ENCODE results near the gene LRRTM3. TPM values are rescaled to one million over a fixed set of nuclear protein-coding genes. Genes with fewer than 3 reads are reported as not detected.

LRRTM3 gene
- total RNA-seq, 4 donors from 2014 or later = not detected

GRCh38 chr10:67140641-67141040 is 214.8 kb downstream of the LRRTM3 start:
- intact Hi-C loops (cut with DNase I) = no loop called here
- Histone ChIP-seq H3K9me3 (no peaks in the 10 kb centered on the region), H3K36me3 (no peaks in the 10 kb centered on the region), H3K27me3 (no peaks in the 10 kb centered on the region), H3K27ac (no peak overlapping the region), H3K4me1 (no peaks in the 10 kb centered on the region), H3K4me3 (replicated peaks in 1 of 3) (no peak overlapping the region)
- no peak for DNase-seq
- TF ChIP-seq POLR2A (IDR thresholded peaks at IDR 0.05) = no peak
- TF ChIP-seq, protein P1, sequence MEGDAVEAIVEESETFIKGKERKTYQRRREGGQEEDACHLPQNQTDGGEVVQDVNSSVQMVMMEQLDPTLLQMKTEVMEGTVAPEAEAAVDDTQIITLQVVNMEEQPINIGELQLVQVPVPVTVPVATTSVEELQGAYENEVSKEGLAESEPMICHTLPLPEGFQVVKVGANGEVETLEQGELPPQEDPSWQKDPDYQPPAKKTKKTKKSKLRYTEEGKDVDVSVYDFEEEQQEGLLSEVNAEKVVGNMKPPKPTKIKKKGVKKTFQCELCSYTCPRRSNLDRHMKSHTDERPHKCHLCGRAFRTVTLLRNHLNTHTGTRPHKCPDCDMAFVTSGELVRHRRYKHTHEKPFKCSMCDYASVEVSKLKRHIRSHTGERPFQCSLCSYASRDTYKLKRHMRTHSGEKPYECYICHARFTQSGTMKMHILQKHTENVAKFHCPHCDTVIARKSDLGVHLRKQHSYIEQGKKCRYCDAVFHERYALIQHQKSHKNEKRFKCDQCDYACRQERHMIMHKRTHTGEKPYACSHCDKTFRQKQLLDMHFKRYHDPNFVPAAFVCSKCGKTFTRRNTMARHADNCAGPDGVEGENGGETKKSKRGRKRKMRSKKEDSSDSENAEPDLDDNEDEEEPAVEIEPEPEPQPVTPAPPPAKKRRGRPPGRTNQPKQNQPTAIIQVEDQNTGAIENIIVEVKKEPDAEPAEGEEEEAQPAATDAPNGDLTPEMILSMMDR (IDR thresholded peaks at IDR 0.05) = no peak
- WGBS, 2 donors = 22 to 29% methylated on average over 2 of the region's 2 CpGs

- intact Hi-C loops (cut with DNase I) = no loop called here
- TF ChIP-seq, protein P1 (IDR thresholded peaks at IDR 0.05) = no peak
- TF ChIP-seq POLR2A (IDR thresholded peaks at IDR 0.05) = no peak
- no peak for DNase-seq
- Histone ChIP-seq H3K27ac (no peak overlapping the region), H3K4me1 (no peaks in the 10 kb centered on the region), H3K36me3 (no peaks in the 10 kb centered on the region), H3K9me3 (no peaks in the 10 kb centered on the region), H3K27me3 (no peaks in the 10 kb centered on the region), H3K4me3 (replicated peaks in 1 of 3) (no peak overlapping the region)
- 73 to 75% methylated on average over 6 of the region's 6 CpGs for WGBS, 2 donors
Observed at GRCh38 chr10:67141300-67141699, 215.5 kb downstream of the LRRTM3 start.

DNA sequence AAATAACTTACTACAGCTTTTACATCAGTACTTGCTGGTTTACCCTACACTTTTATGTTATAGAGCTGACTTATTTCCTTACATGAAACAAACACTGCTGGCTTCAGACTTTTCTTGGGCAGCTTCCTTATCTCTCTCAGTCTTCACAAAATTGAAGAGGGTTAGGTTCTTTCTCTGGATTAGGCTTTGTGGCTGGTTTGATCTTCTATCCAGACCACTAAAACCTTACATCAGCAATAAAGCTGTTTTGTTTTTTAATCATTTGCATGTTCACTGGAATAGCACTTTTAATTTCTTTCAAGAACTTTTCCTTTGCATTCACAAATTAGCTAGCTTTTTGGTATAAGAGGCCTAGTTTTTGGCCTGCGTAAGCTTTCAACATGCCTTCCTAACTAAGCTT is 218.7 kb downstream of the LRRTM3 start:
- no peak for TF ChIP-seq POLR2A (IDR thresholded peaks at IDR 0.05)
- TF ChIP-seq, protein P1 (IDR thresholded peaks at IDR 0.05) = no peak
- 81 to 96% methylated on average over 1 of the region's 1 CpG for WGBS, 2 donors
- intact Hi-C loops (cut with DNase I) = no loop called here
- Histone ChIP-seq H3K4me3 (replicated peaks in 1 of 3) (no peak overlapping the region), H3K27me3 (no peaks in the 10 kb centered on the region), H3K4me1 (no peaks in the 10 kb centered on the region), H3K9me3 (no peaks in the 10 kb centered on the region), H3K36me3 (no peaks in the 10 kb centered on the region), H3K27ac (no peak overlapping the region)
- DNase-seq = no peak

Measured in thyroid gland (tissue), 4 donors.